ENCODE measurements around the gene PLEKHA3.
"Not testable (repeated sequence)": the region's sequence is repeated elsewhere in the genome, so short reads cannot be mapped to it uniquely, and the experiment has no call there.

The PLEKHA3 gene

DNA sequence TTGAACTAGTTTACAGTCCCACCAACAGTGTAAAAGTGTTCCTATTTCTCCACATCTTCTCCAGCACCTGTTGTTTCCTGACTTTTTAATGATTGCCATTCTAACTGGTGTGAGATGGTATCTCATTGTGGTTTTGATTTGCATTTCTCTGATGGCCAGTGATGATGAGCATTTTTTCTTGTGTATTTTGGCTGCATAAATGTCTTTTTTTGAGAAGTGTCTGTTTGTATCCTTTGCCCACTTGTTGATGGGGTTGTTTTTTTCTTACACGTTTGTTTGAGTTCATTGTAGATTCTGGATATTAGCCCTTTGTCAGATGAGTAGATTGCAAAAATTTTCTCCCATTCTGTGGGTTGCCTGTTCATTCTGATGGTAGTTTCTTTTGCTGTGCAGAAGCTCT, 45.2 kb downstream of the PLEKHA3 start:
- H3K27me3 Mint-ChIP-seq, H3K4me3 Mint-ChIP-seq, H3K9me3 Mint-ChIP-seq, ATAC-seq, DNase-seq, H3K27ac Mint-ChIP-seq: not testable (repeated sequence)
- peaks cover 27% of the 10 kb centered on the region for H3K36me3 Mint-ChIP-seq (ENCODE audit: low read depth)
- peaks cover 49% of the 10 kb centered on the region for H3K4me1 Mint-ChIP-seq

- DNase-seq (no peak), ATAC-seq (no peak)
- no peaks in the 10 kb centered on the region for H3K27me3 Mint-ChIP-seq
- peaks cover 5% of the 10 kb centered on the region for H3K9me3 Mint-ChIP-seq
- peaks cover 27% of the 10 kb centered on the region for H3K36me3 Mint-ChIP-seq (ENCODE audit: low read depth)
- H3K4me1 Mint-ChIP-seq: peaks cover 52% of the 10 kb centered on the region
- H3K27ac Mint-ChIP-seq: no peak overlapping the region
- H3K4me3 Mint-ChIP-seq: no peak overlapping the region
Observed at GRCh38 chr2:178526256-178526655, 46.0 kb downstream of the PLEKHA3 start.

GRCh38 chr2:178527592-178527991, 47.3 kb downstream of the PLEKHA3 start:
- no peak for ATAC-seq
- Mint-ChIP-seq H3K4me3 (no peak overlapping the region), H3K4me1 (peaks cover 48% of the 10 kb centered on the region), H3K27me3 (no peaks in the 10 kb centered on the region), H3K27ac (no peak overlapping the region), H3K36me3 (ENCODE audit: low read depth) (peaks cover 33% of the 10 kb centered on the region), H3K9me3 (peaks cover 5% of the 10 kb centered on the region)
- DNase-seq: no peak

DNA sequence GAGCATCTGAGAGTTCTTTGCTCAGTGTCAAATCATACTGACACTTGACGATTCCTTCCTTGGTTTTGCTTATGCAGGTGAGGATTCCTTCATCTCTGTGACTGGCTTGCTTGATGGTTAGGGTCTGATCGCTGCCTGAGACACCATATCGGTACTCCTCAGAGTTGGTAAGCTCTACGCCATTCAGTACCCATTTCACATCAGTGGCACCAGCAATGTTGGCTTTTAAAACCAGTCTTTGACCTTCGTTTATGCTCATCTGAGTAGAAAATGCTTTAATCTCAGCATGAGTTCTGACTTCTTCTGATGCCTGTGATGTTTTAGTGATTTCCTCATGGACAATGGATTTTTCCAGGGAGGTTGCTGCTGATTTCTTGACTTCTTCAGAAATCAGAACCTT, 48.4 kb downstream of the PLEKHA3 start:
- Mint-ChIP-seq H3K27ac (no peak overlapping the region), H3K4me1 (peaks cover 44% of the 10 kb centered on the region), H3K27me3 (no peaks in the 10 kb centered on the region), H3K4me3 (no peak overlapping the region), H3K9me3 (peaks cover 5% of the 10 kb centered on the region), H3K36me3 (ENCODE audit: low read depth) (peaks cover 36% of the 10 kb centered on the region)
- no peak for DNase-seq
- no peak for ATAC-seq

GRCh38 chr2:178529194-178529593, 48.9 kb downstream of the PLEKHA3 start:
- Mint-ChIP-seq H3K4me1 (peaks cover 41% of the 10 kb centered on the region), H3K27ac (no peak overlapping the region), H3K9me3 (peaks cover 5% of the 10 kb centered on the region), H3K36me3 (ENCODE audit: low read depth) (peaks cover 41% of the 10 kb centered on the region), H3K4me3 (no peak overlapping the region), H3K27me3 (no peaks in the 10 kb centered on the region)
- DNase-seq (no peak), ATAC-seq (no peak)

DNA sequence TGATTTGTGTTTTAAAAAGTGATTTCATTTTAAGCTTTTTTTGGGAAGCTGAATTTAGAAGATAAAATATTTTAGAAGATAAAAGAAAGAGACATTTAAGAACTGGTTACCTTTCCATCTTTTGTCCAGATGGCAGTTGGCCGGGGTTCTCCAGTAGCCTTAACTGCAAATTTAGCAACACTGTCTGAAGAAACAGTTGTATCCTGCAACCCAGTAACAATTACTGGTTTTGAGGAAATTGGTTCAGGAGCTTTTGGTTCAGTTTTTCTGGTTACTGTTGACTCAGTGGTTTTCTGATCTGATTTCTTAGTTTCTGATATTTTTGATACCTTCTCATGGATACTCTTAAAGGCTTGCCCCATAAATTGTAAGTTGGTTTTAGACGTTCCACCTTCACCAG, 49.9 kb downstream of the PLEKHA3 start:
- Mint-ChIP-seq H3K4me1 (peaks cover 38% of the 10 kb centered on the region), H3K4me3 (no peak overlapping the region), H3K27ac (peak overlapping the region; percentile 76), H3K27me3 (no peaks in the 10 kb centered on the region), H3K36me3 (ENCODE audit: low read depth) (peaks cover 51% of the 10 kb centered on the region), H3K9me3 (peaks cover 5% of the 10 kb centered on the region)
- DNase-seq: no peak
- ATAC-seq: no peak

GRCh38 chr2:178530625-178531142, 50.4 kb downstream of the PLEKHA3 start:
- H3K4me1 Mint-ChIP-seq: peaks cover 35% of the 10 kb centered on the region
- peaks cover 5% of the 10 kb centered on the region for H3K9me3 Mint-ChIP-seq
- H3K27ac Mint-ChIP-seq: peak overlapping the region; percentile 76
- ATAC-seq (peak; percentile 95), DNase-seq (peak; percentile 32)
- H3K27me3 Mint-ChIP-seq: no peaks in the 10 kb centered on the region
- peaks cover 51% of the 10 kb centered on the region for H3K36me3 Mint-ChIP-seq (ENCODE audit: low read depth)
- H3K4me3 Mint-ChIP-seq: peak overlapping the region; percentile 25

- peak overlapping the region; percentile 76 for H3K27ac Mint-ChIP-seq
- peaks cover 33% of the 10 kb centered on the region for H3K4me1 Mint-ChIP-seq
- H3K27me3 Mint-ChIP-seq: no peaks in the 10 kb centered on the region
- DNase-seq (no peak), ATAC-seq (no peak)
- peak overlapping the region; percentile 25 for H3K4me3 Mint-ChIP-seq
- peaks cover 5% of the 10 kb centered on the region for H3K9me3 Mint-ChIP-seq
- H3K36me3 Mint-ChIP-seq (ENCODE audit: low read depth): peaks cover 53% of the 10 kb centered on the region
Observed at GRCh38 chr2:178531168-178531567, 50.9 kb downstream of the PLEKHA3 start.

GRCh38 chr2:178536037-178536436, 55.8 kb downstream of the PLEKHA3 start:
- Mint-ChIP-seq H3K36me3 (ENCODE audit: low read depth) (peaks cover 77% of the 10 kb centered on the region), H3K27me3 (no peaks in the 10 kb centered on the region), H3K27ac (no peak overlapping the region), H3K4me1 (peaks cover 8% of the 10 kb centered on the region), H3K4me3 (no peak overlapping the region), H3K9me3 (peaks cover 5% of the 10 kb centered on the region)
- ATAC-seq: no peak
- no peak for DNase-seq

- Mint-ChIP-seq H3K27me3 (no peaks in the 10 kb centered on the region), H3K27ac (no peak overlapping the region), H3K4me3 (no peak overlapping the region), H3K36me3 (ENCODE audit: low read depth) (peaks cover 59% of the 10 kb centered on the region), H3K9me3 (no peaks in the 10 kb centered on the region), H3K4me1 (no peaks in the 10 kb centered on the region)
- DNase-seq: no peak
- no peak for ATAC-seq
Observed at GRCh38 chr2:178542161-178542560, 61.9 kb downstream of the PLEKHA3 start.

DNA sequence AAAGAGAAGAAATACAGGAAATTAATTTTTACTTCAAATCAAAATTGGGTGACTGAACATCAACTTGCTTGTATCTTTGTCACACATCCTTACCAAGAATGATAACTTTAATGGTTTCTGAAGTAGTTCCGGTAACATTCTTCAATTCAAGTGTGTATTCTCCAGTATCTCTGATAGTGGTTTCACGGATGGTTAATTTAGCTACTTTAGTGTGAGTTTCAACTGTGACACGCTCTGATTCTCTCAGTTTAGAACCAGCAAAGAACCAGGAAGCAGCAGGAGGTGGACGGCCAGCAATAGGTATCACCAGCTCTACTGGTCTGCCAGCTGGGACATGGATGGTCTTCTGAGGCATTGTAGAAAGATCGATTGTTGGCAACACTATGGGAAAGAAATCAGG, 62.3 kb downstream of the PLEKHA3 start:
- H3K27me3 Mint-ChIP-seq: no peaks in the 10 kb centered on the region
- no peaks in the 10 kb centered on the region for H3K4me1 Mint-ChIP-seq
- H3K36me3 Mint-ChIP-seq (ENCODE audit: low read depth): peaks cover 60% of the 10 kb centered on the region
- no peak overlapping the region for H3K27ac Mint-ChIP-seq
- H3K9me3 Mint-ChIP-seq: no peaks in the 10 kb centered on the region
- DNase-seq (no peak), ATAC-seq (no peak)
- no peak overlapping the region for H3K4me3 Mint-ChIP-seq

DNA sequence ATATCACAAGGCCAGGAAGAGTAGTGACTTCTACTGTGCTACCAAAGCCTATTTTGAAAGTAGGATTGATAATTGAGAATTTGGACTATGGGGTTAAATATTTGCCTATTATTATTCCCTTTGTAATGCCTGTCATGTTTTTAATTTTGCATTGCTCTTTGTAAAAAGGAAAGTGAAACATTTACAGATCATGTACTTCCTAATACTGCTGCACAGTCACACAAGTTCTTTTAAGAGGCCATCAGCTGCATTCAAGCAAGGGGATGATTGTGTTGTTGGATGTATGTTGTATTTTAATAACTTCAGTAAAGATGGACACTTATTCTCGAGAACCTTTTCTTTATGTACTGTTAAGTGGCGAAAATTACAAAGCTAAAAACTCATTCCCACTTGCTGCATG, 70.1 kb downstream of the PLEKHA3 start:
- ATAC-seq (no peak), DNase-seq (no peak)
- H3K4me3 Mint-ChIP-seq: no peak overlapping the region
- no peak overlapping the region for H3K27ac Mint-ChIP-seq
- no peaks in the 10 kb centered on the region for H3K4me1 Mint-ChIP-seq
- no peaks in the 10 kb centered on the region for H3K27me3 Mint-ChIP-seq
- peaks cover 71% of the 10 kb centered on the region for H3K36me3 Mint-ChIP-seq (ENCODE audit: low read depth)
- no peaks in the 10 kb centered on the region for H3K9me3 Mint-ChIP-seq

- peaks cover 62% of the 10 kb centered on the region for H3K36me3 Mint-ChIP-seq (ENCODE audit: low read depth)
- ATAC-seq: no peak
- no peaks in the 10 kb centered on the region for H3K4me1 Mint-ChIP-seq
Observed at GRCh38 chr2:178553047-178553446, 72.8 kb downstream of the PLEKHA3 start.

More at GRCh38 chr2:178553047-178553446, 72.8 kb downstream of the PLEKHA3 start:
- DNase-seq: no peak
- no peaks in the 10 kb centered on the region for H3K9me3 Mint-ChIP-seq
- H3K4me3 Mint-ChIP-seq: no peak overlapping the region
- no peaks in the 10 kb centered on the region for H3K27me3 Mint-ChIP-seq
- no peak overlapping the region for H3K27ac Mint-ChIP-seq
